HepG2 (cell line): ENCODE data around the gene CFAP100. TPM values are rescaled to one million over a fixed set of nuclear protein-coding genes. Genes with fewer than 3 reads are reported as not detected.

Experiments
- ASH2L ChIP-seq: fragments of 300-600, 200-600 bp; sonication (generic); IDR thresholded peaks from 2 replicates; pipeline ENCODE4 v1.7.0; 2017; ENCODE audit warnings: low read depth, mild to moderate bottlenecking, moderate library complexity, mixed read lengths, low read length; ENCODE audit not compliant: insufficient read length
- ATF7 ChIP-seq, 2 experiments: fragments of 450-650 bp in 1 of 2; sonication (generic) in 1 of 2; formaldehyde crosslinking in 1 of 2; IDR thresholded peaks; 2 replicates each; pipeline versions ENCODE4 v1.4.0 to v1.6.1; 2016 to 2020; ENCODE audit warnings: antibody characterized with exemption in 1 of 2, mild to moderate bottlenecking in 1 of 2, missing genetic modification reagents in 1 of 2
- CEBPB ChIP-seq: IDR thresholded peaks from 2 replicates; pipeline ENCODE4 v1.6.1; 2011; ENCODE audit warnings: low read depth, low read length, improper control_type of control experiment, borderline replicate concordance
- ESRRA ChIP-seq: sonication (generic); formaldehyde crosslinking; IDR thresholded peaks from 2 replicates; pipeline ENCODE4 v1.5.1; 2020; ENCODE audit warnings: mild to moderate bottlenecking, low read depth, missing genetic modification reagents
- HNRNPUL1 ChIP-seq: fragments of 200-400 bp; formaldehyde crosslinking; IDR thresholded peaks from 2 replicates; pipeline ENCODE4 v1.6.1; 2017; ENCODE audit warnings: low read depth, mild to moderate bottlenecking, low read length, moderate library complexity
- KAT8 ChIP-seq: IDR thresholded peaks from 2 replicates; pipeline ENCODE4 v1.6.1; 2016; ENCODE audit warnings: missing genetic modification reagents, missing compliant biosample characterization
- MXD1 ChIP-seq: sonication (generic); formaldehyde crosslinking; IDR thresholded peaks from 2 replicates; pipeline ENCODE4 v1.4.0; 2020; ENCODE audit warnings: mild to moderate bottlenecking, missing genetic modification reagents
- NFKB2 ChIP-seq: sonication (generic); formaldehyde crosslinking; IDR thresholded peaks from 2 replicates; pipeline ENCODE4 v1.4.0; 2020; ENCODE audit warnings: missing genetic modification reagents, borderline replicate concordance
- NRL ChIP-seq: sonication (generic); formaldehyde crosslinking; IDR thresholded peaks from 2 replicates; pipeline ENCODE4 v1.5.0; 2020; ENCODE audit warnings: missing genetic modification reagents, mild to moderate bottlenecking, moderate library complexity, borderline replicate concordance
- POLR2AphosphoS5 ChIP-seq: IDR thresholded peaks from 2 replicates; pipeline ENCODE4 v1.6.1; 2012; ENCODE audit warnings: low read depth, low read length
- SMARCE1 ChIP-seq: fragments of 450-650 bp; IDR thresholded peaks from 2 replicates; pipeline ENCODE4 v1.6.1; 2017; ENCODE audit warnings: borderline replicate concordance
- SRF ChIP-seq: IDR thresholded peaks from 2 replicates; pipeline ENCODE4 v1.6.1; 2011; ENCODE audit warnings: mild to moderate bottlenecking, low read depth, low read length, moderate library complexity
- TSC22D2 ChIP-seq: sonication (generic); formaldehyde crosslinking; IDR thresholded peaks from 2 replicates; pipeline ENCODE4 v1.5.1; 2020; ENCODE audit warnings: missing genetic modification reagents, mild to moderate bottlenecking, borderline replicate concordance
- UBTF ChIP-seq: sonication (generic); formaldehyde crosslinking; IDR thresholded peaks from 2 replicates; pipeline ENCODE4 v1.4.0; 2020; ENCODE audit warnings: mild to moderate bottlenecking, missing genetic modification reagents
- ZNF205 ChIP-seq: IDR thresholded peaks from 2 replicates; pipeline ENCODE4 v1.6.1; 2018; ENCODE audit warnings: missing biosample characterization, missing genetic modification reagents
- ZNF335 ChIP-seq: sonication (generic); formaldehyde crosslinking; IDR thresholded peaks from 2 replicates; pipeline ENCODE4 v1.4.0; 2020; ENCODE audit warnings: missing genetic modification reagents
- ZNF674 ChIP-seq: sonication (generic); formaldehyde crosslinking; IDR thresholded peaks from 2 replicates; pipeline ENCODE4 v1.5.0; 2020; ENCODE audit warnings: low read depth, mild to moderate bottlenecking, missing genetic modification reagents
- ZNF773 ChIP-seq: sonication (generic); formaldehyde crosslinking; IDR thresholded peaks from 2 replicates; pipeline ENCODE4 v1.4.0; 2020; ENCODE audit warnings: missing genetic modification reagents, borderline replicate concordance
- polyA plus RNA-seq, 8 experiments: library from polyadenylated mRNA; depleted of rRNA in 3 of 8; stranded (reverse) in 7 of 8; unstranded in 1 of 8; fragments of >200 nt; fragmentation: Illumina TruSeq in 4 of 8; extraction: Trizol in 4 of 8; gene quantifications; 2 replicates each; pipeline versions ENCODE4 v1.2.1 to v1.2.3, GENCODE V29; 2011 to 2016; ENCODE audit warnings: low read depth in 4 of 8, missing spikeins in 1 of 8, mixed read lengths in 1 of 8; ENCODE audit not compliant: insufficient read depth in 1 of 8
- total RNA-seq, 5 experiments: library from RNA; depleted of rRNA; stranded (reverse); fragments of >200 nt; fragmentation: Illumina TruSeq; extraction: Trizol; gene quantifications; 2 replicates each; pipeline ENCODE4 v1.2.3, GENCODE V29; 2016; ENCODE audit warnings: low read depth in 1 of 5
- TF ChIP-seq, protein P1 (sequence below): IDR thresholded peaks from 2 replicates; pipeline ENCODE4 v1.6.1; 2012; ENCODE audit warnings: low read length, improper control_type of control experiment
- TF ChIP-seq, protein P2 (sequence below): sonication (generic); formaldehyde crosslinking; IDR thresholded peaks from 2 replicates; pipeline ENCODE4 v1.4.0; 2020; ENCODE audit warnings: missing genetic modification reagents, borderline replicate concordance
- TF ChIP-seq, protein P3 (sequence below): sonication (generic); formaldehyde crosslinking; IDR thresholded peaks from 2 replicates; pipeline ENCODE4 v1.5.1; 2020; ENCODE audit warnings: missing genetic modification reagents, mild to moderate bottlenecking, borderline replicate concordance

CFAP100 gene
- total and polyA plus RNA-seq, 2 of the 13 experiments (the other 11 are each of a cell fraction or from before 2014, with no cell fraction given) = 0.32 TPM; not detected in 1

GRCh38 chr3:126472277-126473006 lies 77.7 kb downstream of the CFAP100 start (continued):
- TF ChIP-seq SMARCE1 (no peak), NFKB2 (no peak), KAT8 (peak; percentile 71), ESRRA (CRISPR knock-in tag) (no peak), ZNF335 (CRISPR knock-in tag) (no peak), ZNF674 (no peak), ZNF773 (CRISPR knock-in tag) (no peak), ASH2L (peak; percentile 63), POLR2AphosphoS5 (no peak; the same call in 1 of the 2 replicates), SRF (peak; percentile 58; the same call in 1 of the 2 replicates), ZNF205 (no peak), ATF7 (IDR thresholded peaks at IDR 0.05) (peak; percentile 43; the same call in 1 of the 2 replicates), ATF7 (CRISPR knock-in tag; IDR thresholded peaks at IDR 0.05) (no peak), CEBPB (peak; percentile 100), UBTF (CRISPR knock-in tag) (peak; percentile 53; the same call in 1 of the 2 replicates), NRL (CRISPR knock-in tag) (no peak), HNRNPUL1 (no peak), TSC22D2 (CRISPR knock-in tag) (no peak), MXD1 (CRISPR knock-in tag) (no peak)
- TF ChIP-seq, protein P1, sequence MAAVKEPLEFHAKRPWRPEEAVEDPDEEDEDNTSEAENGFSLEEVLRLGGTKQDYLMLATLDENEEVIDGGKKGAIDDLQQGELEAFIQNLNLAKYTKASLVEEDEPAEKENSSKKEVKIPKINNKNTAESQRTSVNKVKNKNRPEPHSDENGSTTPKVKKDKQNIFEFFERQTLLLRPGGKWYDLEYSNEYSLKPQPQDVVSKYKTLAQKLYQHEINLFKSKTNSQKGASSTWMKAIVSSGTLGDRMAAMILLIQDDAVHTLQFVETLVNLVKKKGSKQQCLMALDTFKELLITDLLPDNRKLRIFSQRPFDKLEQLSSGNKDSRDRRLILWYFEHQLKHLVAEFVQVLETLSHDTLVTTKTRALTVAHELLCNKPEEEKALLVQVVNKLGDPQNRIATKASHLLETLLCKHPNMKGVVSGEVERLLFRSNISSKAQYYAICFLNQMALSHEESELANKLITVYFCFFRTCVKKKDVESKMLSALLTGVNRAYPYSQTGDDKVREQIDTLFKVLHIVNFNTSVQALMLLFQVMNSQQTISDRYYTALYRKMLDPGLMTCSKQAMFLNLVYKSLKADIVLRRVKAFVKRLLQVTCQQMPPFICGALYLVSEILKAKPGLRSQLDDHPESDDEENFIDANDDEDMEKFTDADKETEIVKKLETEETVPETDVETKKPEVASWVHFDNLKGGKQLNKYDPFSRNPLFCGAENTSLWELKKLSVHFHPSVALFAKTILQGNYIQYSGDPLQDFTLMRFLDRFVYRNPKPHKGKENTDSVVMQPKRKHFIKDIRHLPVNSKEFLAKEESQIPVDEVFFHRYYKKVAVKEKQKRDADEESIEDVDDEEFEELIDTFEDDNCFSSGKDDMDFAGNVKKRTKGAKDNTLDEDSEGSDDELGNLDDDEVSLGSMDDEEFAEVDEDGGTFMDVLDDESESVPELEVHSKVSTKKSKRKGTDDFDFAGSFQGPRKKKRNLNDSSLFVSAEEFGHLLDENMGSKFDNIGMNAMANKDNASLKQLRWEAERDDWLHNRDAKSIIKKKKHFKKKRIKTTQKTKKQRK = no peak
- TF ChIP-seq, protein P2, sequence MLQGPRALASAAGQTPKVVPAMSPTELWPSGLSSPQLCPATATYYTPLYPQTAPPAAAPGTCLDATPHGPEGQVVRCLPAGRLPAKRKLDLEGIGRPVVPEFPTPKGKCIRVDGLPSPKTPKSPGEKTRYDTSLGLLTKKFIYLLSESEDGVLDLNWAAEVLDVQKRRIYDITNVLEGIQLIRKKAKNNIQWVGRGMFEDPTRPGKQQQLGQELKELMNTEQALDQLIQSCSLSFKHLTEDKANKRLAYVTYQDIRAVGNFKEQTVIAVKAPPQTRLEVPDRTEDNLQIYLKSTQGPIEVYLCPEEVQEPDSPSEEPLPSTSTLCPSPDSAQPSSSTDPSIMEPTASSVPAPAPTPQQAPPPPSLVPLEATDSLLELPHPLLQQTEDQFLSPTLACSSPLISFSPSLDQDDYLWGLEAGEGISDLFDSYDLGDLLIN (CRISPR knock-in tag) = no peak
- TF ChIP-seq, protein P3, sequence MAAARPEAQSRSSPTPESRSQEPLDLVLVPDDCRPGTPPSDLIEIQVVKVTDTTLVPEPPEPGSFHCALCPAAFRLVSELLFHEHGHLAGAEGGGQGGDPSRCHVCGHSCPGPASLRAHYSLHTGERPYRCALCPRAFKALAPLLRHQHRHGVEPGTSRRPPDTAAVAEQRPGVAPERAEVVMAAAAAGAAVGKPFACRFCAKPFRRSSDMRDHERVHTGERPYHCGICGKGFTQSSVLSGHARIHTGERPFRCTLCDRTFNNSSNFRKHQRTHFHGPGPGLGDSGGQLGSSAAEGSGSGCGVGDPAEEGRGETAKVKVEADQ (CRISPR knock-in tag) = no peak
